WTC11 (cell line): Measurements from ENCODE around the gene APMAP. TPM values are rescaled to one million over a fixed set of nuclear protein-coding genes. Genes with fewer than 3 reads are reported as not detected.
"Not testable (repeated sequence)": the region's sequence is repeated elsewhere in the genome, so short reads cannot be mapped to it uniquely, and the experiment has no call there.

ENCODE experiments used
- ATAC-seq: fragments of 200-7000 bp; cut with Tn5 transposase; 2 replicates; pipeline ENCODE4 v1.10.0; 2021; ENCODE audit warnings: mild to moderate bottlenecking, moderate library complexity
- CTCF ChIA-PET: fragments of 300-600 bp; sonication (Branson Sonifier 250); formaldehyde crosslinking; loops from one replicate; lab custom pipeline; 2021; ENCODE audit warnings: antibody characterized with exemption; lab: Charles Lee
- POLR2A ChIA-PET: fragments of 350-600 bp; sonication (Branson Sonifier 250); formaldehyde crosslinking; loops from one replicate; lab custom pipeline; 2021; ENCODE audit warnings: antibody characterized with exemption; lab: Charles Lee
- DNase-seq: peaks from one replicate; pipeline ENCODE4 v3.0.0; 2021; ENCODE audit warnings: low spot score
- H3K27ac Mint-ChIP-seq: 2 replicates; pipeline ENCODE4 v1.8.0; 2021; ENCODE audit warnings: mixed read lengths
- H3K27me3 Mint-ChIP-seq: 2 replicates; pipeline ENCODE4 v1.8.0; 2021; ENCODE audit warnings: low read depth, mild to moderate bottlenecking, moderate library complexity, mixed read lengths
- H3K36me3 Mint-ChIP-seq: 2 replicates; pipeline ENCODE4 v1.8.0; 2021; ENCODE audit warnings: mixed read lengths
- H3K4me1 Mint-ChIP-seq: 2 replicates; pipeline ENCODE4 v1.8.0; 2022; ENCODE audit warnings: mixed read lengths
- H3K4me3 Mint-ChIP-seq: 2 replicates; pipeline ENCODE4 v1.8.0; 2021; ENCODE audit warnings: mild to moderate bottlenecking, moderate library complexity, mixed read lengths
- H3K9me3 Mint-ChIP-seq: 2 replicates; pipeline ENCODE4 v1.8.0; 2021; ENCODE audit warnings: mixed read lengths
- AFF4 ChIP-seq: sonication (generic); formaldehyde crosslinking; IDR thresholded peaks from 2 replicates; pipeline ENCODE4 v1.8.1; 2023; ENCODE audit warnings: mild to moderate bottlenecking, missing genetic modification reagents, borderline replicate concordance
- ATF3 ChIP-seq: sonication (generic); formaldehyde crosslinking; conservative IDR thresholded peaks from 2 replicates; pipeline ENCODE4 v1.8.1; 2022; ENCODE audit warnings: mild to moderate bottlenecking, missing genetic modification reagents
- ATF6 ChIP-seq: sonication (generic); formaldehyde crosslinking; IDR thresholded peaks from 2 replicates; pipeline ENCODE4 v1.8.1; 2023; ENCODE audit warnings: mild to moderate bottlenecking, missing genetic modification reagents
- IRF1 ChIP-seq: sonication (generic); formaldehyde crosslinking; IDR thresholded peaks from 2 replicates; pipeline ENCODE4 v1.8.0; 2023; ENCODE audit warnings: missing genetic modification reagents
- JAZF1 ChIP-seq: fragments of 250-450 bp; sonication (Bioruptor Pico); IDR thresholded peaks from 2 replicates; pipeline ENCODE4 v1.9.0; 2021; ENCODE audit warnings: moderate library complexity, mild to moderate bottlenecking, inconsistent platforms
- NFATC4 ChIP-seq: fragments of 250-450 bp; sonication (Bioruptor Pico); IDR thresholded peaks from 2 replicates; pipeline ENCODE4 v1.9.0; 2021; ENCODE audit warnings: mild to moderate bottlenecking
- NFE2L1 ChIP-seq: sonication (generic); formaldehyde crosslinking; IDR thresholded peaks from 2 replicates; pipeline ENCODE4 v1.8.1; 2023; ENCODE audit warnings: missing genetic modification reagents
- SMAD3 ChIP-seq: sonication (generic); formaldehyde crosslinking; IDR thresholded peaks from 2 replicates; pipeline ENCODE4 v1.8.0; 2022; ENCODE audit warnings: missing genetic modification reagents, mild to moderate bottlenecking, borderline replicate concordance
- TEAD1 ChIP-seq: sonication (generic); formaldehyde crosslinking; IDR thresholded peaks from 2 replicates; pipeline ENCODE4 v1.8.0; 2022; ENCODE audit warnings: mild to moderate bottlenecking, missing genetic modification reagents
- USF1 ChIP-seq: sonication (generic); formaldehyde crosslinking; IDR thresholded peaks from 2 replicates; pipeline ENCODE4 v1.8.0; 2022; ENCODE audit warnings: mild to moderate bottlenecking, missing genetic modification reagents
- ZMAT4 ChIP-seq: fragments of 250-450 bp; sonication (Bioruptor Pico); IDR thresholded peaks from 2 replicates; pipeline ENCODE4 v1.9.0; 2021; ENCODE audit warnings: mild to moderate bottlenecking
- ZNF317 ChIP-seq: sonication (generic); formaldehyde crosslinking; IDR thresholded peaks from 2 replicates; pipeline ENCODE4 v1.8.1; 2023; ENCODE audit warnings: low read depth, mild to moderate bottlenecking, moderate library complexity, missing genetic modification reagents, borderline replicate concordance
- ZNF396 ChIP-seq: fragments of 250-450 bp; sonication (Bioruptor Pico); IDR thresholded peaks from 2 replicates; pipeline ENCODE4 v1.8.0; 2021; ENCODE audit warnings: mild to moderate bottlenecking, moderate library complexity, borderline replicate concordance
- ZNF423 ChIP-seq: fragments of 250-450 bp; sonication (Bioruptor Pico); IDR thresholded peaks from 2 replicates; pipeline ENCODE4 v2.1.2; 2022; ENCODE audit warnings: mild to moderate bottlenecking, moderate library complexity
- ZNF425 ChIP-seq: fragments of 250-450 bp; sonication (Bioruptor Pico); conservative IDR thresholded peaks from 2 replicates; pipeline ENCODE4 v1.9.0; 2021; ENCODE audit warnings: mild to moderate bottlenecking
- total RNA-seq: library from RNA; stranded (reverse); gene quantifications from 3 replicates; pipeline ENCODE4 v1.2.3, GENCODE V29; 2021

Gene APMAP
- total RNA-seq, 1 experiment from 2014 or later: 55.3 TPM

- ATAC-seq: no peak
These were observed 43.4 kb downstream of the APMAP start, which contains the start of gene CST7 for GRCh38 chr20:24948939-24949679. TSS of gene CST7 (plus strand) at chr20:24949269. CDS start at chr20:24949506, 237 bp downstream.

GRCh38 chr20:24948396-24948938, 44.1 kb downstream of the APMAP start:
- POLR2A ChIA-PET, CTCF ChIA-PET, ATAC-seq, H3K4me3 Mint-ChIP-seq, H3K4me1 Mint-ChIP-seq, H3K36me3 Mint-ChIP-seq, H3K27ac Mint-ChIP-seq, DNase-seq: not testable (repeated sequence)
- H3K9me3 Mint-ChIP-seq: peaks cover 40% of the 10 kb centered on the region
- H3K27me3 Mint-ChIP-seq: peaks cover 17% of the 10 kb centered on the region

More at GRCh38 chr20:24948939-24949679, 43.4 kb downstream of the APMAP start, which contains the start of gene CST7:
- Mint-ChIP-seq H3K4me3 (no peak within 1 kb of the TSS), H3K27me3 (peaks cover 17% of the 10 kb centered on the region), H3K36me3 (peaks cover 3% of the 10 kb centered on the region; the same call in 1 of the 2 replicates), H3K4me1 (peaks cover 6% of the 10 kb centered on the region), H3K9me3 (peaks cover 40% of the 10 kb centered on the region), H3K27ac (no peak within 1 kb of the TSS)
- CTCF ChIA-PET: no interaction called here
- TF ChIP-seq IRF1 (CRISPR knock-in tag): no peak
- POLR2A ChIA-PET: no interaction called here
- no peak for DNase-seq

- DNase-seq, CTCF ChIA-PET, POLR2A ChIA-PET, H3K27ac Mint-ChIP-seq, H3K4me3 Mint-ChIP-seq, H3K36me3 Mint-ChIP-seq, H3K4me1 Mint-ChIP-seq, ATAC-seq: not testable (repeated sequence)
- peaks cover 51% of the 10 kb centered on the region for H3K9me3 Mint-ChIP-seq
- H3K27me3 Mint-ChIP-seq: peaks cover 17% of the 10 kb centered on the region
These were observed 46.2 kb downstream of the APMAP start for GRCh38 chr20:24946376-24946775.

GRCh38 chr20:24943731-24944130, 48.8 kb downstream of the APMAP start:
- DNase-seq: no peak
- Mint-ChIP-seq H3K27ac (no peak overlapping the region), H3K27me3 (peaks cover 17% of the 10 kb centered on the region), H3K4me3 (no peak overlapping the region), H3K9me3 (peaks cover 65% of the 10 kb centered on the region), H3K36me3 (peaks cover 18% of the 10 kb centered on the region; the same call in 1 of the 2 replicates), H3K4me1 (no peaks in the 10 kb centered on the region)
- ATAC-seq: no peak
- ChIA-PET CTCF (no interaction called here), POLR2A (no interaction called here)
- TF ChIP-seq ZNF425 (no peak), USF1 (CRISPR knock-in tag) (no peak), TEAD1 (CRISPR knock-in tag) (no peak), ATF3 (CRISPR knock-in tag) (no peak), ATF6 (CRISPR knock-in tag) (no peak), ZNF317 (no peak), AFF4 (no peak), ZNF423 (CRISPR knock-in tag) (no peak), IRF1 (CRISPR knock-in tag) (no peak), ZNF396 (CRISPR knock-in tag) (no peak), JAZF1 (CRISPR knock-in tag) (no peak), NFE2L1 (CRISPR knock-in tag) (no peak), ZMAT4 (CRISPR knock-in tag) (no peak), SMAD3 (CRISPR knock-in tag) (no peak), NFATC4 (CRISPR knock-in tag) (no peak)
